SH-SY5Y (cell line): Measurements from ENCODE around the gene MYO10.

Source experiments
- GATA2 ChIP-seq: IDR thresholded peaks from 2 replicates; pipeline ENCODE4 v1.6.1; 2011; ENCODE audit warnings: mild to moderate bottlenecking, low read depth, low read length
- GATA3 ChIP-seq: IDR thresholded peaks from 2 replicates; pipeline ENCODE4 v1.6.1; 2011; ENCODE audit warnings: low read depth, mild to moderate bottlenecking, low read length, moderate library complexity

GRCh38 chr5:16931334-16932110 lies 4.6 kb downstream of the MYO10 start:
- TF ChIP-seq GATA3 (no peak), GATA2 (no peak)
